HCT116 (cell line): ENCODE data around the gene ZNF133. TPM values are rescaled to one million over a fixed set of nuclear protein-coding genes. Genes with fewer than 3 reads are reported as not detected.

Experiments used
- ATAC-seq: fragments of 200-7000 bp; cut with Tn5 transposase; 2 replicates; pipeline ENCODE4 v1.9.1; 2020; ENCODE audit warnings: mild to moderate bottlenecking, moderate library complexity
- BruUV-seq: library from RNA; stranded (reverse); fragments of 400-500 nt; replicated peaks from 2 replicates; lab custom pipeline; 2021; lab: Mats Ljungman, UMichigan
- CTCF ChIA-PET: fragments of 300-600 bp; sonication (Branson Sonifier 250); formaldehyde crosslinking; loops from one replicate; lab custom pipeline; 2021; ENCODE audit warnings: antibody characterized with exemption; lab: Charles Lee
- POLR2A ChIA-PET: fragments of 300-600, 350-600 bp; sonication (Branson Sonifier 250); formaldehyde crosslinking; loops from one replicate; lab custom pipeline; 2021; ENCODE audit warnings: antibody characterized with exemption; lab: Charles Lee
- RAD21 ChIA-PET, 2 experiments: fragments of 300-600 bp; sonication (Branson Sonifier 250); formaldehyde crosslinking; loops; one replicate each; lab custom pipeline; 2023; ENCODE audit warnings: low total read pairs in 2 of 2; ENCODE audit not compliant: uncharacterized antibody in 2 of 2, unreplicated experiment in 2 of 2, low non-redundant PET in 1 of 2; lab: Charles Lee
- DNase-seq: peaks from one replicate; pipeline ENCODE4 v3.0.0-alpha.2; 2010; ENCODE audit warnings: low read depth, low spot score
- H2AFZ ChIP-seq: fragments of 200-600 bp; shearing (Covaris generic), sonication (generic); 2 replicates; pipeline ENCODE4 v1.6.1; 2017; ENCODE audit warnings: low read depth, mixed run types, mixed read lengths, antibody characterized with exemption, low read length; ENCODE audit not compliant: poor library complexity, severe bottlenecking
- H3K27ac ChIP-seq: 2 replicates; pipeline ENCODE4 v1.5.1; 2012; ENCODE audit warnings: low read depth, low read length
- H3K27me3 ChIP-seq: fragments of 200-600 bp; sonication (generic); 2 replicates; pipeline ENCODE4 v1.6.1; 2016; ENCODE audit warnings: mixed run types, low read length, mixed read lengths; ENCODE audit not compliant: insufficient read depth
- H3K36me3 ChIP-seq, 2 experiments: fragments of 200-500 bp in 1 of 2; fragments of 200-600 bp in 1 of 2; sonication (Bioruptor generic) in 1 of 2; sonication (generic) in 1 of 2; 2 replicates each; pipeline versions ENCODE4 v1.5.1 to v1.6.1; 2014 to 2016; ENCODE audit warnings: low read length in 2 of 2, inconsistent platforms in 1 of 2, mixed read lengths in 1 of 2, mixed run types in 1 of 2; ENCODE audit not compliant: insufficient read depth in 2 of 2, control insufficient read depth in 1 of 2
- H3K4me1 ChIP-seq, 2 experiments: fragments of 200-600 bp in 1 of 2; sonication (generic) in 1 of 2; 2 replicates each; pipeline versions ENCODE4 v1.5.1 to v1.6.1; 2012 to 2017; ENCODE audit warnings: low read length in 2 of 2, inconsistent platforms in 1 of 2, mild to moderate bottlenecking in 1 of 2, mixed read lengths in 1 of 2, mixed run types in 1 of 2, moderate library complexity in 1 of 2; ENCODE audit not compliant: insufficient read depth in 2 of 2, control insufficient read depth in 1 of 2
- H3K4me2 ChIP-seq: fragments of 200-600 bp; sonication (generic); 2 replicates; pipeline ENCODE4 v1.6.1; 2017; ENCODE audit warnings: mixed run types, low read length, mixed read lengths
- H3K4me3 ChIP-seq, 2 experiments: fragments of 200-600 bp in 1 of 2; sonication (generic) in 1 of 2; replicated peaks in 1 of 2; 2 replicates each; pipeline ENCODE4 v1.5.1; 2011 to 2016; ENCODE audit warnings: low read length in 2 of 2, control low read depth in 1 of 2, low read depth in 1 of 2, mild to moderate bottlenecking in 1 of 2, mixed read lengths in 1 of 2, mixed run types in 1 of 2
- H3K79me2 ChIP-seq: fragments of 200-600 bp; sonication (generic); 2 replicates; pipeline ENCODE4 v1.6.1; 2017; ENCODE audit warnings: mild to moderate bottlenecking, mixed run types, low read length, moderate library complexity, mixed read lengths; ENCODE audit not compliant: insufficient read depth
- H3K9ac ChIP-seq: fragments of 200-600 bp; sonication (generic); 2 replicates; pipeline ENCODE4 v1.6.1; 2016; ENCODE audit warnings: low read length, mixed read lengths
- H3K9me2 ChIP-seq: fragments of 200-600 bp; sonication (generic), shearing (Covaris generic); 2 replicates; pipeline ENCODE4 v1.6.1; 2017; ENCODE audit warnings: mixed run types, mild to moderate bottlenecking, moderate library complexity; ENCODE audit not compliant: insufficient read depth
- H3K9me3 ChIP-seq, 2 experiments: fragments of 200-500 bp in 1 of 2; fragments of 200-600 bp in 1 of 2; sonication (Bioruptor generic) in 1 of 2; sonication (generic) in 1 of 2; 2 replicates each; pipeline ENCODE4 v1.6.1; 2014 to 2017; ENCODE audit warnings: low read length in 2 of 2, mixed read lengths in 2 of 2, inconsistent platforms in 1 of 2, low read depth in 1 of 2, mild to moderate bottlenecking in 1 of 2, mixed run types in 1 of 2, moderate library complexity in 1 of 2; ENCODE audit not compliant: control insufficient read depth in 1 of 2, insufficient read depth in 1 of 2
- H4K20me1 ChIP-seq: fragments of 200-600 bp; sonication (generic), shearing (Covaris generic); 2 replicates; pipeline ENCODE4 v1.6.1; 2017; ENCODE audit warnings: mixed run types, mild to moderate bottlenecking, moderate library complexity; ENCODE audit not compliant: insufficient read depth
- ATF3 ChIP-seq: IDR thresholded peaks from 2 replicates; pipeline ENCODE4 v1.6.1; 2012
- CBX3 ChIP-seq: IDR thresholded peaks from 2 replicates; pipeline ENCODE4 v1.6.1; 2012; ENCODE audit warnings: low read depth
- CEBPB ChIP-seq: IDR thresholded peaks from 2 replicates; pipeline ENCODE4 v1.6.1; 2012; ENCODE audit warnings: low read depth
- CTCF ChIP-seq, 3 experiments: fragments of 200-600 bp in 1 of 3; sonication (generic) in 1 of 3; IDR thresholded peaks in 2 of 3; conservative IDR thresholded peaks in 1 of 3; 2 replicates each; pipeline ENCODE4 v1.5.1; 2012 to 2017; ENCODE audit warnings: low read depth in 2 of 3, low read length in 2 of 3, antibody characterized with exemption in 1 of 3, borderline replicate concordance in 1 of 3, control low read depth in 1 of 3, mild to moderate bottlenecking in 1 of 3, mixed read lengths in 1 of 3, mixed run types in 1 of 3, moderate library complexity in 1 of 3; ENCODE audit not compliant: insufficient read depth in 1 of 3
- EGR1 ChIP-seq: IDR thresholded peaks from 2 replicates; pipeline ENCODE4 v1.6.1; 2012; ENCODE audit warnings: low read depth
- ELF1 ChIP-seq: IDR thresholded peaks from 2 replicates; pipeline ENCODE4 v1.6.1; 2012; ENCODE audit warnings: low read depth, borderline replicate concordance
- EZH2 ChIP-seq: fragments of 200-600 bp; sonication (generic); IDR thresholded peaks from 2 replicates; pipeline ENCODE4 v1.6.1; 2017; ENCODE audit warnings: antibody characterized with exemption, mixed run types
- FOSL1 ChIP-seq: IDR thresholded peaks from 2 replicates; pipeline ENCODE4 v1.6.1; 2012; ENCODE audit warnings: low read depth
- JUND ChIP-seq: IDR thresholded peaks from 2 replicates; pipeline ENCODE4 v1.6.1; 2012
- MAX ChIP-seq: IDR thresholded peaks from 2 replicates; pipeline ENCODE4 v1.6.1; 2012
- POLR2A ChIP-seq: IDR thresholded peaks from 2 replicates; pipeline ENCODE4 v1.7.0; 2011; ENCODE audit warnings: borderline replicate concordance; ENCODE audit not compliant: insufficient read depth, insufficient read length; ENCODE audit errors: extremely low read depth
- POLR2AphosphoS5 ChIP-seq: IDR thresholded peaks from 2 replicates; pipeline ENCODE4 v1.6.1; 2011; ENCODE audit warnings: mild to moderate bottlenecking, low read depth, low read length, moderate library complexity
- RAD21 ChIP-seq: IDR thresholded peaks from 2 replicates; pipeline ENCODE4 v1.6.1; 2012; ENCODE audit warnings: low read depth, mild to moderate bottlenecking
- REST ChIP-seq: IDR thresholded peaks from 2 replicates; pipeline ENCODE4 v1.6.1; 2012; ENCODE audit warnings: low read depth
- SP1 ChIP-seq: IDR thresholded peaks from 2 replicates; pipeline ENCODE4 v1.6.1; 2012; ENCODE audit warnings: low read depth
- SRF ChIP-seq: IDR thresholded peaks from 2 replicates; pipeline ENCODE4 v1.6.1; 2012; ENCODE audit warnings: low read depth
- YY1 ChIP-seq: IDR thresholded peaks from 2 replicates; pipeline ENCODE4 v1.6.1; 2011; ENCODE audit warnings: low read length, low read depth, moderate library complexity, mild to moderate bottlenecking; ENCODE audit not compliant: insufficient replicate concordance; ENCODE audit errors: extremely low read depth
- ZBTB33 ChIP-seq: IDR thresholded peaks from 2 replicates; pipeline ENCODE4 v1.6.1; 2011; ENCODE audit warnings: mild to moderate bottlenecking, low read length, moderate library complexity; ENCODE audit not compliant: insufficient replicate concordance; ENCODE audit errors: extremely low read depth
- ZNF274 ChIP-seq: fragments of 200-500 bp; sonication (Bioruptor generic); IDR thresholded peaks from 2 replicates; pipeline ENCODE4 v1.6.1; 2014; ENCODE audit warnings: mild to moderate bottlenecking, low read depth, low read length, inconsistent platforms
- intact Hi-C: fragments of 100-400 bp; cut with micrococcal nuclease; formaldehyde crosslinking; loops from 2 replicates; pipeline ENCODE4 v1.10.0; 2022
- total RNA-seq: library from RNA; stranded (reverse); gene quantifications from one replicate; pipeline ENCODE4 v1.2.1, GENCODE V29; 2021; ENCODE audit not compliant: unreplicated experiment

Gene ZNF133
- total RNA-seq, 1 experiment from 2014 or later = 9.3 TPM

- TF ChIP-seq SP1 = no peak
- TF ChIP-seq, all 23 proteins: peak for 0
Measured at GRCh38 chr20:18314786-18315406, 26.6 kb downstream of the ZNF133 start (continued).

- no peaks in the 10 kb centered on the region for H3K36me3 ChIP-seq
- no peak overlapping the region for H3K4me2 ChIP-seq
- intact Hi-C loops = no loop called here
- no peaks in the 10 kb centered on the region for H3K9me3 ChIP-seq
- no peak overlapping the region for H3K4me3 ChIP-seq
- RAD21 ChIA-PET = no interaction called here
- H2AFZ ChIP-seq = no peak overlapping the region
- ATAC-seq = no peak
- CTCF ChIA-PET = no interaction called here
- BruUV-seq = no TSS peak
- DNase-seq = no peak
- no peaks in the 10 kb centered on the region for H3K9me2 ChIP-seq
- no peaks in the 10 kb centered on the region for H3K79me2 ChIP-seq
- no peak overlapping the region for H3K9ac ChIP-seq
- POLR2A ChIA-PET = no interaction called here
- H4K20me1 ChIP-seq = no peaks in the 10 kb centered on the region
- H3K4me1 ChIP-seq = no peaks in the 10 kb centered on the region; a peak in 1 of 4 replicates
- no peaks in the 10 kb centered on the region for H3K27me3 ChIP-seq
- H3K27ac ChIP-seq = no peak overlapping the region
- TF ChIP-seq MAX (no peak), JUND (no peak), YY1 (no peak), POLR2AphosphoS5 (no peak), RAD21 (no peak), ZNF274 (no peak), EZH2 (no peak), ATF3 (no peak), ZBTB33 (no peak), CTCF (IDR thresholded peaks at IDR 0.05 in 2 of 3, conservative IDR thresholded peaks at IDR 0.05 in 1 of 3; ENCODE audit: borderline replicate concordance in 1 of 3, insufficient read depth in 1 of 3, low read depth in 2 of 3, low read length in 2 of 3) (no peak), REST (no peak), CBX3 (no peak), SRF (no peak), FOSL1 (no peak), POLR2A (no peak), CEBPB (no peak), EGR1 (no peak), ELF1 (no peak)
Measured at GRCh38 chr20:18316166-18316565, 27.8 kb downstream of the ZNF133 start.
